A549 (cell line): Measurements from ENCODE around the gene MAD1L1. TPM values are rescaled to one million over a fixed set of nuclear protein-coding genes. Genes with fewer than 3 reads are reported as not detected.
"Not testable (repeated sequence)": the region's sequence is repeated elsewhere in the genome, so short reads cannot be mapped to it uniquely, and the experiment has no call there.

Experiments used
- ATAC-seq, 2 experiments: fragments of 200-7000 bp in 1 of 2; fragments of >200 bp in 1 of 2; cut with Nextera tagmentation in 1 of 2; cut with Tn5 transposase in 1 of 2; 3 replicates each; pipeline versions ENCODE4 v1.8.0 to v1.9.1; 2018 to 2020; ENCODE audit warnings: mild to moderate bottlenecking in 1 of 2, moderate library complexity in 1 of 2
- CTCF ChIA-PET: fragments of 300-600 bp; sonication (Branson Sonifier 250); formaldehyde crosslinking; extraction: SDS; loops from one replicate; lab custom pipeline; 2021; ENCODE audit warnings: antibody characterized with exemption, inconsistent platforms; lab: Yijun Ruan, JAX
- POLR2A ChIA-PET: fragments of 350-600 bp; formaldehyde crosslinking; extraction: SDS; loops from one replicate; lab custom pipeline; 2021; ENCODE audit warnings: antibody characterized with exemption, inconsistent platforms; lab: Yijun Ruan, JAX
- DNase-seq, 2 experiments: peaks; one replicate each; pipeline versions ENCODE4 v3.0.0 to v3.0.0-alpha.2; 2011 to 2016; ENCODE audit warnings: low read depth in 1 of 2, low spot score in 1 of 2
- FAIRE-seq: peaks from 2 replicates; lab custom pipeline; 2011; peaks lifted over from hg19 to GRCh38; lab: Jason Lieb, UNC
- H3K27ac ChIP-seq, 2 experiments: fragments of >200 bp; sonication (Bioruptor Twin); formaldehyde crosslinking; 3 replicates each; pipeline ENCODE4 v1.5.1; 2016 to 2017
- H3K4me1 ChIP-seq: fragments of >200 bp; sonication (Bioruptor Twin); formaldehyde crosslinking; 3 replicates; pipeline ENCODE4 v1.6.1; 2016
- H3K4me2 ChIP-seq: fragments of >200 bp; sonication (Bioruptor Twin); formaldehyde crosslinking; 3 replicates; pipeline ENCODE4 v1.6.1; 2016
- H3K4me3 ChIP-seq: fragments of >200 bp; sonication (Bioruptor Twin); formaldehyde crosslinking; 3 replicates; pipeline ENCODE4 v1.5.1; 2016
- H3K9me3 ChIP-seq: fragments of >200 bp; sonication (Bioruptor Twin); formaldehyde crosslinking; 3 replicates; pipeline ENCODE4 v1.6.1; 2016
- ATOH8 ChIP-seq: fragments of 250-450 bp; sonication (Bioruptor Pico); IDR thresholded peaks from 2 replicates; pipeline ENCODE4 v1.5.0; 2020; ENCODE audit warnings: low read depth, mild to moderate bottlenecking, moderate library complexity
- CBX8 ChIP-seq: fragments of 200-600 bp; sonication (generic); IDR thresholded peaks from 2 replicates; pipeline ENCODE4 v1.6.1; 2016
- CTCF ChIP-seq: fragments of >200 bp; sonication (Bioruptor Twin); formaldehyde crosslinking; IDR thresholded peaks from 3 replicates; pipeline ENCODE4 v1.5.1; 2016
- EHMT2 ChIP-seq: fragments of 200-600 bp; sonication (generic); IDR thresholded peaks from 2 replicates; pipeline ENCODE4 v1.6.1; 2016; ENCODE audit warnings: antibody characterized with exemption, low read depth, mild to moderate bottlenecking, moderate library complexity
- ELK1 ChIP-seq: fragments of 150-350 bp; IDR thresholded peaks from 2 replicates; pipeline ENCODE4 v1.6.1; 2014; ENCODE audit warnings: low read depth, mild to moderate bottlenecking, low read length
- FOSL2 ChIP-seq, 2 experiments: fragments of 450-650 bp in 1 of 2; fragments of >200 bp in 1 of 2; sonication (Bioruptor Twin) in 1 of 2; formaldehyde crosslinking; IDR thresholded peaks; 2 replicates each; pipeline versions ENCODE4 v1.5.0 to v1.6.1; 2016 to 2020; ENCODE audit warnings: mild to moderate bottlenecking in 1 of 2, moderate library complexity in 1 of 2
- GATA3 ChIP-seq: IDR thresholded peaks from 2 replicates; pipeline ENCODE4 v1.6.1; 2012; ENCODE audit warnings: borderline replicate concordance
- HDAC2 ChIP-seq: fragments of 200-600 bp; sonication (generic); IDR thresholded peaks from 2 replicates; pipeline ENCODE4 v1.6.1; 2016
- HOXB13 ChIP-seq: fragments of 250-450 bp; sonication (Bioruptor Pico); IDR thresholded peaks from 2 replicates; pipeline ENCODE4 v1.5.0; 2020; ENCODE audit warnings: low read depth, mild to moderate bottlenecking, moderate library complexity
- HOXB5 ChIP-seq: fragments of 250-450 bp; sonication (Bioruptor Pico); IDR thresholded peaks from 2 replicates; pipeline ENCODE4 v1.5.0; 2020; ENCODE audit warnings: mild to moderate bottlenecking, moderate library complexity
- KDM1A ChIP-seq: fragments of 200-600 bp; sonication (generic); IDR thresholded peaks from 2 replicates; pipeline ENCODE4 v1.6.1; 2016; ENCODE audit warnings: low read depth, mild to moderate bottlenecking
- KDM5A ChIP-seq: fragments of 200-600 bp; sonication (generic); IDR thresholded peaks from 2 replicates; pipeline ENCODE4 v1.6.1; 2016; ENCODE audit warnings: antibody characterized with exemption, mild to moderate bottlenecking
- MAZ ChIP-seq: fragments of 150-350 bp; IDR thresholded peaks from 2 replicates; pipeline ENCODE4 v1.6.1; 2014; ENCODE audit warnings: antibody characterized with exemption, low read depth, low read length, borderline replicate concordance
- NFE2L2 ChIP-seq: fragments of 150-350 bp; conservative IDR thresholded peaks from 2 replicates; pipeline ENCODE4 v1.6.1; 2014; ENCODE audit warnings: low read length
- NPAS2 ChIP-seq: fragments of 250-450 bp; sonication (Bioruptor Pico); IDR thresholded peaks from 2 replicates; pipeline ENCODE4 v1.8.0; 2022; ENCODE audit warnings: mild to moderate bottlenecking, moderate library complexity, borderline replicate concordance
- NR3C1 ChIP-seq: fragments of >200 bp; sonication (Bioruptor Twin); formaldehyde crosslinking; IDR thresholded peaks from 3 replicates; pipeline ENCODE4 v1.6.1; 2017
- PHF8 ChIP-seq: fragments of 200-600 bp; sonication (generic); IDR thresholded peaks from 2 replicates; pipeline ENCODE4 v1.6.1; 2016; ENCODE audit warnings: low read depth, mild to moderate bottlenecking, antibody characterized with exemption, moderate library complexity, borderline replicate concordance
- RAD21 ChIP-seq, 2 experiments: fragments of >200 bp in 1 of 2; sonication (Bioruptor Twin) in 1 of 2; formaldehyde crosslinking in 1 of 2; IDR thresholded peaks in 1 of 2; conservative IDR thresholded peaks in 1 of 2; 2 replicates in 1 of 2; 3 replicates in 1 of 2; pipeline ENCODE4 v1.6.1; 2012 to 2018; ENCODE audit warnings: inconsistent platforms in 1 of 2
- RARB ChIP-seq: fragments of 250-450 bp; sonication (Bioruptor Pico); IDR thresholded peaks from 2 replicates; pipeline ENCODE4 v1.8.0; 2021; ENCODE audit warnings: mild to moderate bottlenecking, moderate library complexity
- USF2 ChIP-seq: fragments of 450-650 bp; IDR thresholded peaks from 2 replicates; pipeline ENCODE4 v1.6.1; 2014; ENCODE audit warnings: antibody characterized with exemption
- WGBS: methylation state at CpG from one replicate; pipeline ENCODE4 v1.1.6; 2017; ENCODE audit errors: missing lambda C conversion rate; 5-methylcytosine and 5-hydroxymethylcytosine counted together
- polyA plus RNA-seq, 4 experiments: library from polyadenylated mRNA; depleted of rRNA in 3 of 4; stranded (reverse); fragments of >200 nt; fragmentation: RNase III in 1 of 4; extraction: RNeasy Plus Mini Kit Qiagen cat#74134 plus additional on column Dnase treatment in 1 of 4; gene quantifications; 2 replicates in 3 of 4; 3 replicates in 1 of 4; pipeline ENCODE4 v1.2.3, GENCODE V29; 2011 to 2017

Gene MAD1L1
- polyA plus RNA-seq, 2 of the 4 experiments (the other 2 are of a cell fraction): 13.6 to 16.6 TPM

GRCh38 chr7:2036786-2037185 is 196.0 kb downstream of the MAD1L1 start:
- CTCF ChIA-PET: no interaction called here
- DNase-seq (no peak), FAIRE-seq (no peak), ATAC-seq (no peak)
- no peaks in the 10 kb centered on the region for H3K4me1 ChIP-seq
- H3K27ac ChIP-seq: no peak overlapping the region
- H3K4me2 ChIP-seq: no peak overlapping the region
- POLR2A ChIA-PET: no interaction called here
- no peak overlapping the region for H3K4me3 ChIP-seq
- H3K9me3 ChIP-seq: no peaks in the 10 kb centered on the region
- WGBS: 87% methylated on average over 20 of the region's 20 CpGs
- TF ChIP-seq RARB (no peak), NR3C1 (no peak), KDM1A (no peak), ATOH8 (CRISPR knock-in tag) (no peak), EHMT2 (no peak), HOXB13 (CRISPR knock-in tag) (no peak), NFE2L2 (no peak), FOSL2 (IDR thresholded peaks at IDR 0.05) (no peak), FOSL2 (CRISPR knock-in tag; IDR thresholded peaks at IDR 0.05) (no peak), MAZ (no peak), PHF8 (no peak), ELK1 (no peak), GATA3 (no peak), HOXB5 (no peak), HDAC2 (no peak), USF2 (no peak)

- H3K4me1 ChIP-seq, CTCF ChIA-PET, H3K9me3 ChIP-seq, DNase-seq, POLR2A ChIA-PET, H3K4me3 ChIP-seq, H3K4me2 ChIP-seq, ATAC-seq, H3K27ac ChIP-seq, FAIRE-seq: not testable (repeated sequence)
- WGBS: 98% methylated on average over 9 of the region's 16 CpGs
Measured at GRCh38 chr7:2036201-2036600, 196.5 kb downstream of the MAD1L1 start.

GRCh38 chr7:2034291-2035201 is 198.2 kb downstream of the MAD1L1 start:
- 88% methylated on average over 20 of the region's 20 CpGs for WGBS
- TF ChIP-seq RAD21 (conservative IDR thresholded peaks at IDR 0.05 in 1 of 2, IDR thresholded peaks at IDR 0.05 in 1 of 2) (no peak), USF2 (no peak), CBX8 (no peak), CTCF (no peak), NPAS2 (CRISPR knock-in tag) (no peak), EHMT2 (no peak), GATA3 (no peak), KDM5A (no peak)
- ChIA-PET POLR2A (no interaction called here), CTCF (no interaction called here)
- DNase-seq (no peak), ATAC-seq (no peak), FAIRE-seq (no peak)
- Histone ChIP-seq H3K4me1 (no peaks in the 10 kb centered on the region), H3K4me3 (no peak overlapping the region), H3K4me2 (no peak overlapping the region), H3K27ac (no peak overlapping the region), H3K9me3 (0 out of 3 replicates have a peak, but pooled peaks cover 2% of the 10 kb centered on the region)
